HepG2 (cell line): Measurements from ENCODE around the gene NEGR1. TPM values are rescaled to one million over a fixed set of nuclear protein-coding genes. Genes with fewer than 3 reads are reported as not detected.

Source experiments
- FOXP1 ChIP-seq, 2 experiments: fragments of 450-650 bp in 1 of 2; IDR thresholded peaks; 2 replicates each; pipeline ENCODE4 v1.6.1; 2017 to 2018; ENCODE audit warnings: antibody characterized with exemption in 1 of 2
- IKZF1 ChIP-seq: fragments of 450-650 bp; IDR thresholded peaks from 2 replicates; pipeline ENCODE4 v1.7.1; 2016
- PAF1 ChIP-seq: IDR thresholded peaks from 2 replicates; pipeline ENCODE4 v1.6.1; 2016; ENCODE audit warnings: missing genetic modification reagents, missing compliant biosample characterization
- SALL2 ChIP-seq: sonication (generic); formaldehyde crosslinking; IDR thresholded peaks from 2 replicates; pipeline ENCODE4 v1.8.1; 2023; ENCODE audit warnings: mild to moderate bottlenecking, missing genetic modification reagents, inconsistent platforms
- SRSF4 ChIP-seq: fragments of 200-400 bp; formaldehyde crosslinking; IDR thresholded peaks from one replicate; pipeline ENCODE4 v1.6.1; 2018; ENCODE audit warnings: mild to moderate bottlenecking, low read depth, low read length, moderate library complexity; ENCODE audit not compliant: poor library complexity, severe bottlenecking
- SRSF9 ChIP-seq: fragments of 200-400 bp; formaldehyde crosslinking; IDR thresholded peaks from 2 replicates; pipeline ENCODE4 v1.6.1; 2018; ENCODE audit warnings: borderline replicate concordance, mild to moderate bottlenecking, low read depth, low read length; ENCODE audit not compliant: insufficient read depth, poor library complexity, severe bottlenecking
- polyA plus RNA-seq, 8 experiments: library from polyadenylated mRNA; depleted of rRNA in 3 of 8; stranded (reverse) in 7 of 8; unstranded in 1 of 8; fragments of >200 nt; fragmentation: Illumina TruSeq in 4 of 8; extraction: Trizol in 4 of 8; gene quantifications; 2 replicates each; pipeline versions ENCODE4 v1.2.1 to v1.2.3, GENCODE V29; 2011 to 2016; ENCODE audit warnings: low read depth in 4 of 8, missing spikeins in 1 of 8, mixed read lengths in 1 of 8; ENCODE audit not compliant: insufficient read depth in 1 of 8
- total RNA-seq, 5 experiments: library from RNA; depleted of rRNA; stranded (reverse); fragments of >200 nt; fragmentation: Illumina TruSeq; extraction: Trizol; gene quantifications; 2 replicates each; pipeline ENCODE4 v1.2.3, GENCODE V29; 2016; ENCODE audit warnings: low read depth in 1 of 5
- TF ChIP-seq, protein P1 (sequence below): sonication (generic); formaldehyde crosslinking; IDR thresholded peaks from 2 replicates; pipeline ENCODE4 v1.4.0; 2020; ENCODE audit warnings: missing genetic modification reagents, borderline replicate concordance
- TF ChIP-seq, protein P2 (sequence below), 2 experiments: sonication (generic) in 1 of 2; formaldehyde crosslinking in 1 of 2; IDR thresholded peaks; 2 replicates each; pipeline versions ENCODE4 v1.4.0 to v1.6.1; 2018 to 2020; ENCODE audit warnings: missing genetic modification reagents in 2 of 2, borderline replicate concordance in 1 of 2, low read depth in 1 of 2, mild to moderate bottlenecking in 1 of 2, missing biosample characterization in 1 of 2
- TF ChIP-seq, protein P3 (sequence below): sonication (generic); formaldehyde crosslinking; IDR thresholded peaks from 2 replicates; pipeline ENCODE4 v1.5.0; 2020; ENCODE audit warnings: missing genetic modification reagents

Gene NEGR1
- total and polyA plus RNA-seq, 2 of the 13 experiments (the other 11 are each of a cell fraction or from before 2014, with no cell fraction given), result not detected

DNA sequence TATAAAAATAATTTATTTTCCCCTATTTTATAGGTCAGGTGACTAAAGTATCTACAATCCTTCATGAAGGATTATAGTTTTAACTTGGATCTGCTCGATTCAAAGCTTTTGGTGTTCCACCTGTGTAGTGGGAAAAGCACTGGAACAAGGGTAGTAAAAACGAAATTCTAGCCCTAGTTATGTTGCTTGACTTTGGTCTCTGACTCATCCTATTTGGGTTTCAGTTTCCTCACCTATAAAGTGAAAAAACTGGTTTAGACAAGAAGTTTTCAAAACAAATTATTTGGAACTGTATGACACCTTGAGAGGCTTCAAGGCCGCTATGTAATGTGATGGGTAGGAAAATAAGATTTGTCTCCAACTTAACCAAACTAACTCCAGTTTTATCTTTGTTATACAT is 696.3 kb downstream of the NEGR1 start (continued):
- TF ChIP-seq, protein P1, sequence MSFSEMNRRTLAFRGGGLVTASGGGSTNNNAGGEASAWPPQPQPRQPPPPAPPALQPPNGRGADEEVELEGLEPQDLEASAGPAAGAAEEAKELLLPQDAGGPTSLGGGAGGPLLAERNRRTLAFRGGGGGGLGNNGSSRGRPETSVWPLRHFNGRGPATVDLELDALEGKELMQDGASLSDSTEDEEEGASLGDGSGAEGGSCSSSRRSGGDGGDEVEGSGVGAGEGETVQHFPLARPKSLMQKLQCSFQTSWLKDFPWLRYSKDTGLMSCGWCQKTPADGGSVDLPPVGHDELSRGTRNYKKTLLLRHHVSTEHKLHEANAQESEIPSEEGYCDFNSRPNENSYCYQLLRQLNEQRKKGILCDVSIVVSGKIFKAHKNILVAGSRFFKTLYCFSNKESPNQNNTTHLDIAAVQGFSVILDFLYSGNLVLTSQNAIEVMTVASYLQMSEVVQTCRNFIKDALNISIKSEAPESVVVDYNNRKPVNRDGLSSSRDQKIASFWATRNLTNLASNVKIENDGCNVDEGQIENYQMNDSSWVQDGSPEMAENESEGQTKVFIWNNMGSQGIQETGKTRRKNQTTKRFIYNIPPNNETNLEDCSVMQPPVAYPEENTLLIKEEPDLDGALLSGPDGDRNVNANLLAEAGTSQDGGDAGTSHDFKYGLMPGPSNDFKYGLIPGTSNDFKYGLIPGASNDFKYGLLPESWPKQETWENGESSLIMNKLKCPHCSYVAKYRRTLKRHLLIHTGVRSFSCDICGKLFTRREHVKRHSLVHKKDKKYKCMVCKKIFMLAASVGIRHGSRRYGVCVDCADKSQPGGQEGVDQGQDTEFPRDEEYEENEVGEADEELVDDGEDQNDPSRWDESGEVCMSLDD, result no peak
- TF ChIP-seq SRSF9 (no peak), SALL2 (no peak), PAF1 (CRISPR knock-in tag) (no peak), FOXP1 (IDR thresholded peaks at IDR 0.05) (no peak), FOXP1 (CRISPR knock-in tag; IDR thresholded peaks at IDR 0.05) (no peak), SRSF4 (no peak), IKZF1 (no peak)
- TF ChIP-seq, protein P2, sequence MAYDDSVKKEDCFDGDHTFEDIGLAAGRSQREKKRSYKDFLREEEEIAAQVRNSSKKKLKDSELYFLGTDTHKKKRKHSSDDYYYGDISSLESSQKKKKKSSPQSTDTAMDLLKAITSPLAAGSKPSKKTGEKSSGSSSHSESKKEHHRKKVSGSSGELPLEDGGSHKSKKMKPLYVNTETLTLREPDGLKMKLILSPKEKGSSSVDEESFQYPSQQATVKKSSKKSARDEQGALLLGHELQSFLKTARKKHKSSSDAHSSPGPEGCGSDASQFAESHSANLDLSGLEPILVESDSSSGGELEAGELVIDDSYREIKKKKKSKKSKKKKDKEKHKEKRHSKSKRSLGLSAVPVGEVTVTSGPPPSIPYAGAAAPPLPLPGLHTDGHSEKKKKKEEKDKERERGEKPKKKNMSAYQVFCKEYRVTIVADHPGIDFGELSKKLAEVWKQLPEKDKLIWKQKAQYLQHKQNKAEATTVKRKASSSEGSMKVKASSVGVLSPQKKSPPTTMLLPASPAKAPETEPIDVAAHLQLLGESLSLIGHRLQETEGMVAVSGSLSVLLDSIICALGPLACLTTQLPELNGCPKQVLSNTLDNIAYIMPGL (CRISPR knock-in tag; IDR thresholded peaks at IDR 0.05; ENCODE audit: borderline replicate concordance in 1 of 2, low read depth in 1 of 2), result no peak
- TF ChIP-seq, protein P3, sequence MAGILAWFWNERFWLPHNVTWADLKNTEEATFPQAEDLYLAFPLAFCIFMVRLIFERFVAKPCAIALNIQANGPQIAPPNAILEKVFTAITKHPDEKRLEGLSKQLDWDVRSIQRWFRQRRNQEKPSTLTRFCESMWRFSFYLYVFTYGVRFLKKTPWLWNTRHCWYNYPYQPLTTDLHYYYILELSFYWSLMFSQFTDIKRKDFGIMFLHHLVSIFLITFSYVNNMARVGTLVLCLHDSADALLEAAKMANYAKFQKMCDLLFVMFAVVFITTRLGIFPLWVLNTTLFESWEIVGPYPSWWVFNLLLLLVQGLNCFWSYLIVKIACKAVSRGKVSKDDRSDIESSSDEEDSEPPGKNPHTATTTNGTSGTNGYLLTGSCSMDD, result no peak
